ENCODE measurements around the gene SFT2D3.

Gene SFT2D3

GRCh38 chr2:127683056-127683455 lies 18.2 kb upstream of the SFT2D3 start:
- no peak for DNase-seq

- no peak for DNase-seq
These were observed 17.5 kb upstream of the SFT2D3 start for GRCh38 chr2:127683757-127684156.

GRCh38 chr2:127685410-127686080 lies 15.8 kb upstream of the SFT2D3 start:
- DNase-seq: no peak

- DNase-seq: no peak
These were observed 12.9 kb upstream of the SFT2D3 start for GRCh38 chr2:127688405-127688804.

- DNase-seq: no peak
These were observed 10.6 kb upstream of the SFT2D3 start for GRCh38 chr2:127690696-127691095.

- no peak for DNase-seq
These were observed 6.3 kb upstream of the SFT2D3 start for GRCh38 chr2:127694986-127695385.

- no peak for DNase-seq
These were observed 5.5 kb upstream of the SFT2D3 start for GRCh38 chr2:127695491-127696472.

- DNase-seq: no peak
These were observed 3.7 kb upstream of the SFT2D3 start for GRCh38 chr2:127697482-127698180.

GRCh38 chr2:127698553-127699355 lies 2.5 kb upstream of the SFT2D3 start:
- no peak for DNase-seq

GRCh38 chr2:127700527-127701192 lies 637 bp upstream of the SFT2D3 start:
- DNase-seq: no peak

- DNase-seq: peak; percentile 90
These were observed 526 bp downstream of the SFT2D3 start for GRCh38 chr2:127701651-127702394.

GRCh38 chr2:127702395-127703009 lies 1.2 kb downstream of the SFT2D3 start:
- no peak for DNase-seq

GRCh38 chr2:127703282-127703681 lies 2.0 kb downstream of the SFT2D3 start:
- DNase-seq: no peak

- DNase-seq: no peak
These were observed 3.5 kb downstream of the SFT2D3 start for GRCh38 chr2:127704641-127705390.

- DNase-seq: no peak
These were observed 4.2 kb downstream of the SFT2D3 start for GRCh38 chr2:127705391-127706065.

GRCh38 chr2:127706215-127706990 lies 5.1 kb downstream of the SFT2D3 start:
- DNase-seq: no peak

- no peak for DNase-seq
These were observed 6.8 kb downstream of the SFT2D3 start for GRCh38 chr2:127707890-127708648.

GRCh38 chr2:127709336-127709735 lies 8.0 kb downstream of the SFT2D3 start:
- DNase-seq: no peak

Measured in activated CD8-positive, alpha-beta memory T cell treated with anti-CD3 and anti-CD28 coated beads for 24 hours (primary cell).